ENCODE results near the gene MLC1. TPM values are rescaled to one million over a fixed set of nuclear protein-coding genes. Genes with fewer than 3 reads are reported as not detected.

Gene MLC1
- total RNA-seq, 1 donor from 2014 or later: 0.09 TPM

GRCh38 chr22:50027639-50028537, 57.3 kb downstream of the MLC1 start:
- H3K9me3 Mint-ChIP-seq (ENCODE audit: unreplicated experiment): no peaks in the 10 kb centered on the region

GRCh38 chr22:50025993-50026392, 59.2 kb downstream of the MLC1 start:
- no peak for DNase-seq (ENCODE audit: low read depth)
- no peaks in the 10 kb centered on the region for H3K4me1 ChIP-seq (ENCODE audit: insufficient read depth, low read length)
- no peaks in the 10 kb centered on the region for H3K36me3 ChIP-seq (ENCODE audit: insufficient read depth, low read length)
- no peak overlapping the region for H3K4me2 ChIP-seq (ENCODE audit: low read length)
- no peaks in the 10 kb centered on the region for H3K9me3 Mint-ChIP-seq (ENCODE audit: unreplicated experiment)
- no peaks in the 10 kb centered on the region for H3K36me3 Mint-ChIP-seq (ENCODE audit: low read depth, unreplicated experiment)
- no peak overlapping the region for H2AFZ ChIP-seq (ENCODE audit: low read depth, low read length)
- no peak overlapping the region for H3K4me3 ChIP-seq (ENCODE audit: insufficient read depth, low read depth, low read length)
- H3K9ac ChIP-seq (ENCODE audit: low read length): no peak overlapping the region
- H3K27ac ChIP-seq (ENCODE audit: low read depth, low read length): no peak overlapping the region
- TF ChIP-seq, protein P1, sequence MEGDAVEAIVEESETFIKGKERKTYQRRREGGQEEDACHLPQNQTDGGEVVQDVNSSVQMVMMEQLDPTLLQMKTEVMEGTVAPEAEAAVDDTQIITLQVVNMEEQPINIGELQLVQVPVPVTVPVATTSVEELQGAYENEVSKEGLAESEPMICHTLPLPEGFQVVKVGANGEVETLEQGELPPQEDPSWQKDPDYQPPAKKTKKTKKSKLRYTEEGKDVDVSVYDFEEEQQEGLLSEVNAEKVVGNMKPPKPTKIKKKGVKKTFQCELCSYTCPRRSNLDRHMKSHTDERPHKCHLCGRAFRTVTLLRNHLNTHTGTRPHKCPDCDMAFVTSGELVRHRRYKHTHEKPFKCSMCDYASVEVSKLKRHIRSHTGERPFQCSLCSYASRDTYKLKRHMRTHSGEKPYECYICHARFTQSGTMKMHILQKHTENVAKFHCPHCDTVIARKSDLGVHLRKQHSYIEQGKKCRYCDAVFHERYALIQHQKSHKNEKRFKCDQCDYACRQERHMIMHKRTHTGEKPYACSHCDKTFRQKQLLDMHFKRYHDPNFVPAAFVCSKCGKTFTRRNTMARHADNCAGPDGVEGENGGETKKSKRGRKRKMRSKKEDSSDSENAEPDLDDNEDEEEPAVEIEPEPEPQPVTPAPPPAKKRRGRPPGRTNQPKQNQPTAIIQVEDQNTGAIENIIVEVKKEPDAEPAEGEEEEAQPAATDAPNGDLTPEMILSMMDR (IDR thresholded peaks at IDR 0.05; ENCODE audit: insufficient read depth, low read depth, low read length): no peak
- TF ChIP-seq EZH2 (IDR thresholded peaks at IDR 0.05; ENCODE audit: insufficient read depth, low read length): no peak
- peaks cover 14% of the 10 kb centered on the region for H3K27me3 ChIP-seq (ENCODE audit: insufficient read depth, low read length)
- no peaks in the 10 kb centered on the region for H3K79me2 ChIP-seq (ENCODE audit: insufficient read depth, low read length)
- peaks cover 41% of the 10 kb centered on the region for H3K27me3 Mint-ChIP-seq (ENCODE audit: low read depth, unreplicated experiment)
- H3K4me1 Mint-ChIP-seq (ENCODE audit: low read depth, unreplicated experiment): no peaks in the 10 kb centered on the region
- no peak overlapping the region for H3K4me3 Mint-ChIP-seq (ENCODE audit: unreplicated experiment)
- H4K20me1 ChIP-seq (ENCODE audit: insufficient read depth, low read length): no peaks in the 10 kb centered on the region
- no peaks in the 10 kb centered on the region for H3K9me3 ChIP-seq (ENCODE audit: insufficient read depth, low read depth, low read length)
- no peak for FAIRE-seq
- no peak overlapping the region for H3K27ac Mint-ChIP-seq (ENCODE audit: unreplicated experiment)

More at GRCh38 chr22:50027639-50028537, 57.3 kb downstream of the MLC1 start:
- no peak overlapping the region for H2AFZ ChIP-seq (ENCODE audit: low read depth, low read length)
- no peaks in the 10 kb centered on the region for H3K9me3 ChIP-seq (ENCODE audit: insufficient read depth, low read depth, low read length)
- H3K4me3 ChIP-seq (ENCODE audit: insufficient read depth, low read depth, low read length): no peak overlapping the region
- DNase-seq (ENCODE audit: low read depth): no peak
- Mint-ChIP-seq H3K4me1 (ENCODE audit: low read depth, unreplicated experiment) (no peaks in the 10 kb centered on the region), H3K4me3 (ENCODE audit: unreplicated experiment) (no peak overlapping the region), H3K27ac (ENCODE audit: unreplicated experiment) (no peak overlapping the region), H3K36me3 (ENCODE audit: low read depth, unreplicated experiment) (no peaks in the 10 kb centered on the region), H3K27me3 (ENCODE audit: low read depth, unreplicated experiment) (peaks cover 45% of the 10 kb centered on the region)
- peaks cover 11% of the 10 kb centered on the region for H3K27me3 ChIP-seq (ENCODE audit: insufficient read depth, low read length)
- H3K4me1 ChIP-seq (ENCODE audit: insufficient read depth, low read length): no peaks in the 10 kb centered on the region
- H3K4me2 ChIP-seq (ENCODE audit: low read length): no peak overlapping the region
- H3K36me3 ChIP-seq (ENCODE audit: insufficient read depth, low read length): no peaks in the 10 kb centered on the region
- H3K79me2 ChIP-seq (ENCODE audit: insufficient read depth, low read length): no peaks in the 10 kb centered on the region
- TF ChIP-seq EZH2 (IDR thresholded peaks at IDR 0.05; ENCODE audit: insufficient read depth, low read length): no peak
- TF ChIP-seq, protein P1 (IDR thresholded peaks at IDR 0.05; ENCODE audit: insufficient read depth, low read depth, low read length): no peak
- no peak for FAIRE-seq
- no peaks in the 10 kb centered on the region for H4K20me1 ChIP-seq (ENCODE audit: insufficient read depth, low read length)
- no peak overlapping the region for H3K27ac ChIP-seq (ENCODE audit: low read depth, low read length)
- no peak overlapping the region for H3K9ac ChIP-seq (ENCODE audit: low read length)
